ENCODE measurements around the gene FBN1.

FBN1 gene

DNA sequence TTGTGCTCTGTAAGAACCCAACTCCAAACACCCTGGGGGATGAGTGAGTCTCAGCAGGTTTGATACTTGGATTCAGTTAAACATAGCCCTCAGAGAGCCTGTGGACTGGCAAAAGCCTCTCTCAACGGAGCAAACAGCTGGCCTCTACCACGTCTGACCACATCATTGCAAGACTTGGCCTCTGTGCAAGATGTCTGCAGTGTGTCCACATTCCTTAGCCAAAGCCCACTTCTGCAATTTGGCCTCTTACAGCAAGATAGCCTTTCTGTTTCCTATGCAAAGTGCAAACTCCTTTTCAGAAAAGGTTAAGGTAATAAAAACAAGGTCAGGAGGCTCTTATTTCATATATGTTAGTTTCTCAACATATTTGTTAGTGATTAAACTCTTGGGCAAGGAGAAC lies 27.9 kb downstream of the FBN1 start:
- no peak for DNase-seq

DNA sequence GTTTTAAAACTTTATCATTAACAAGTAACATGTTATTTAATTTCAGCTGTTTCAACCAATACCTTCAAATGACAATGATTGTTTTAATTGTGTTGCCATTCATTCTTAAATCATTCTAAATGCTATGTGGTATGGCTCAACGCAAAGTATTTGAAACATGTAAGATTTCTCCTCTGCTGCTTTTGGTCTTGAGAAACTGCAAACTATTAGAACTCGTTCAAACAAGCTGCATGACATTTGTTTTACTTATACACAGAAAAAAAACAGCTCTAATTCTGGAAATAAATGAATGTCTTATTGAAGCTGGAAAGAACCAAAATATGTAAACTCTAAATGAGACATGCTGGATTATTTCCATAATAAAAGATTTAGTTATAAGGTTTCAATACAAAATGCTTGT lies 29.3 kb downstream of the FBN1 start:
- no peak for DNase-seq

DNA sequence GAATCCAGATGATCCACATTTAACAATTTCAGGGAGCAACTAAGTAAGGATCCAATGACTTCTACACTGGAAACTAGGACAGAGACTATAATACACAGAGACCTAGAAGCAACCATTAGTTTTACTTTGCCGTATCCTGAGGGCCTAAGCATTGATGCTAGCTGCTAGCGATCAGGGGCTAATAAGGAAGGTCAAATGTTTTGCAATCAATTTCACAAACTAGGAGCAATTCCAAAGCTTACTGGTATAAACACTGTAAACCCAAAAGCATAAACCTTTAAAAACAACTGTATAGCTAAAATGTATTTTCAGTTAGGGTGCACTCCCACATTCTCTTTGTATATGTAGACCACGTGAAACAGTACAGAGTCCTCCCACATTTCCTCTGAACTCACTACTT lies 31.5 kb downstream of the FBN1 start:
- no peak for DNase-seq

DNA sequence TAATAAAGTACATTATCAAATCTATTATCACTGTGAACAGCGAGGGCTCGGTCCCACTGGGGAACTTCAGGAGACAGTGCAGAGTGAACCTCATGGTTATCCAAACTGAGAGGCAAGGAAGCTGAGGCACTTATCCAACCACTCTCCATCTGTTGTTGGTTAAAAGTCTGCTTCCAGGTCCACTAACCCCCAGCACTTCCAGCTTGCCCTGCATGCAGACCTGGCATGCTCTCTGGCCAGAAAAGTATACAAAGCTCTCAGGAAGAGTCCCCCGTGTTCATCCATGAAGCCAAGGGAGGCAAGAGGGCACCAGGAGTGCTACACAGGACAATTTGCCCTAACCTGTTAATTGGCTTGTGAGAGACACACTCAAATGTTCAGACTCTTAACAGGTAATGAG lies 36.0 kb downstream of the FBN1 start:
- DNase-seq: no peak

DNA sequence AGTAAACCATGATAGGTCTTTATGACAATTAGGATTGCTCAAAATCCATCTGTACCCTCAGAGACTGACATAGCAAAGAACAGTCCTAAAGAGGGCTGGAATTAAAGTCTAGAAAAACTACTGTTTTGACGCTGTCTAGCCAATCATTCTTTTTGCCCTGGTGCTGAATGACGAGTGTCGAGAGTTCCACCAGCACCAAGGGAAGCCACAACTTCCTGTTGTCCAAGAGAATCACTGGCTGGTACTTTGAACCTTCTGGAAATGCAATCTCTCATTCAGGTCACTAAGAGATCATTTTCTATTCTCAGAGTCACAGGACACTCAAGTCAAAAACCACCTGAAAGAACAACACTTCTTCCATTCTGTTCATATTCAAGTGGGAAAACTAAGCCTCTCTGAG lies 37.7 kb downstream of the FBN1 start:
- no peak for DNase-seq

DNA sequence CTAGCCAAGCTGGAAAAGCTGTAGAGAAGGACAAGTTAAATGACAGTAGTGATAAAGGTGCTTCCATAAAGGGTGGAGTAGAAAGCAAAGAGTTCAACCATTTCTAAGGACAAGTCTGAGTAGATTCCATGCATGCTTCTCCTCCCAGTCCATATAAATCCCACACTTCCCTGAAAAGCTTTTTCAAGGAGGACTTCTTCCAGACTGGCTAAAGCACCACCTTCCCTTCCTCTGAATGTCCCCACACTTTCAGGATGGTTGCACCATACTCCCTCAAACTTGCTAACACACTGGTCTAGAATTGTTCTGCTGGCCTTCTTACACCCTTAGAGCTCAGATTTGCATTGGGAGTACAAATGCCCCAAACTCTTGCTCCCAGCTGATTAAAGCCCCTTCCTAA lies 40.9 kb downstream of the FBN1 start:
- no peak for DNase-seq

DNA sequence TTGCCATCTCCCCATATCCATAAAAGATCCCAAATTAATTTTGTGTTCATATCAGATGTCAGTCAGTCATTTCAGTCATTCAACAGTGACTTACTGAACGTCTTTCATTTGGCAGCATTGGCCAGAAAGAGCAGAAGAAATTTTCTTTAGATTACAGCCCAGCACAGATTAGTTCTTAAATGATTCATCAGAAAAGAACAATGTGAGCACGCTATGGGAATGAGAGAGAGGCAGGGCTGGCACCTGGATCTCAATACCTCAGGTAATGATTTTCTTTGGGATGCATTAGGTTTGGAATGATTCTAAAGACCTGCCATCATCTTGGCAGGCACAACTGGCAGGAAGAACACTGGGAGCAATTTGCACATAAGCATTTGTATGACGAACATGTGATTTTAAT lies 41.6 kb downstream of the FBN1 start:
- no peak for DNase-seq

DNA sequence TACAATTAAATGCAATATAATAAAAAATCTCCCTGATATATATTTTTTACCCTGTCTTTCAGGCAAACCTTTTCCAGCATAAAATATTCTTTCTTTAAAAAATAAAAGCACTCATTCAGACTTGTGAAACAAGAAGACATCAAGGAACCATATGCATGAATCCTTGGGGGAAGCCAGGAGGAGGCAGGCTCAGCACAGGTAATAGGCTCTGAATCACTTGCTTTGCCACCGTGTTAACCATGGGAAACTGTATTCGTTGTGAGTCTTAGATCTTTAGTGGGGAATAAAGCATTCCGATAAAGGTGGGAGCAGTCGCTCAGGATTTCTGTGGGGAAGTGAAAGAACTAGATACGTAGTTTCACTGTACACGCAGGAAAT lies 42.4 kb downstream of the FBN1 start:
- no peak for DNase-seq

DNA sequence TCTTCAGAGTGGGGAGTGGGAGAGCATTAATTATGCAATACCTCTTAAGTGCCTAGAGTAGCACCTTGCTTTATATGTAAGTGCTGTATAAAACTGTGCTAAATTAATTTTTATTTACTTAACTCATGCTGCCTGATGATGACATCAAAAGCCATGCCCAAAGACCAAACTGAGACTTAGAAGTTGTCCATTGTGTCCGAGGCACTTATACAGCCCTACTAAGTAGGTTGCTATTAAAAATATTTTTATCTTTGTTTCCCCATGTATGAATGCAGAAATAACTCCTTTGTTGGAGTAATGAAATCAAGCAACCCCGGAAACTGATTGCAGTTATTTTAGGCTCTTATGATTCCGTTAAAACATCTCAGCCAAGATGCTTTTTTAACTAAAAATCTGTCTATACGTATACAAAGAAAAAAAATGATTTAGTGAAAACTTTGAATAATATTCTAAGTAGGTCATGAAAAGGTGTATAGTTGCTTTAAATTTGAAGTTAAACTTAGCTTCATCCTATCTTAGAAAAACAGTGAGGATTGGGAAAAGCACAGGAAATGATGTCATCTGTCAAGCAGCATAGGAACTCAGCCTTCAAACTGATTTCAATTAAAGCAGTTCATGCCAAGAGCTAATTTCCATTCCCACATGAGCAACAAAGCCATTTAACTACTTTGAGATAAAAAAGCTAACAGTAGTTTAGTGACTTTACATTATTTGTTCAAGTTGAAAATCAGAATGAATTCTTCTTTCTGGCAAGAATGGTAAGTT lies 43.0 kb downstream of the FBN1 start:
- no peak for DNase-seq

DNA sequence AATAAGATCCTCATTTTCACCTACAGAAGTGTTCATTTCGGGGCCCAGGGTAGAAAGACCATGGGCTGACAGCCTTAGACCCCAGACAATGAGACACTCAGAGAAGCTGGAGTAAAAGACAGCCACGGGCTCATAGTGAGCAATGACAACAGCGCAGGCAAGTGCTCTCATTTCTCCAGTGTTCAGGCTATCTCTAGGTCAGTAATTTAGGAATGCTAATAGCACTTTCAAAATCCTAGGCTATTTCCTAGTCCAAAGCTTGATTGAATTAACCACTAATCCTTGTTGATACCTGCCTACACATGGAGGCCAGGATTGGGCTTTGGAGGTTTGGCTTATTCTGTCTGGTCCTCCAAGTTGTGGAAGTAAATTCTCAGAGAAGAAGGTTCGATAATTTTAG lies 44.4 kb downstream of the FBN1 start:
- DNase-seq: no peak

DNA sequence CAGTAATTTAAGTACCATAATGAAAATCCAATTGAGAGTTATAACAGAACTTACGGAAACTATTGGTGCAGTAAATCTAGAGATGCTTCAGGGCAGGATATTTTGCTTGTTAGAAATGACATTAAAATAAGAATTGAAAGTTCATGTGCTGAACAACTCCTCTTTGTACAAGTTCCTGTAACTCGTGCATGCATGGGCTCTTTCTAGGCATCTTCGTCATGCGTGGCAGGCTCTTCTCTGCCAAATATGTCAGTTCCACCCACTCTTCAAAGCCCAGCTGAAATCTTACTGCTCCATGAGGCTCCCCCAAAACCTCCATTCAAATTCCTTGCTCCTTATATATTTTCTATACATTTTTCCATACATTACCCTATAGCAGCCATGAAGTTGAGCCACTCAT lies 48.7 kb downstream of the FBN1 start:
- no peak for DNase-seq

DNA sequence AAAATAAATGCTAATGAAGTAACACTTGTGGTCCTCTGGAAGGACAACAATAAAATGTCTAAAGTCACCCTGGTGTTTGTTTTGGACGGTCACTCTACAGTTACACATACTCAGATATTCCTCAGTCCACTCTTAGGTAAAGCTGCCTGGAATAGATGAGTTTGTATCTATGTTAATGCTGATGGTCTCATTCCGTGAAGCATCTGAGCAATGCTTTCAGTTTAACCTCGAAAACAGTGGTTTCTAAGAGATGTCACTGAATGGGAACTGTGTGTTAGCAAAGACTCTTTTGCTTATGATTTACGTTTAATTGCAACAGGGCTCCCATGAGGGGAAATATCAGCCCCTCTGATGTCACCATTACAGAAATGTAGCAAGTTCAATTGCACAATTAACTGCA lies 49.1 kb downstream of the FBN1 start:
- DNase-seq: no peak

DNA sequence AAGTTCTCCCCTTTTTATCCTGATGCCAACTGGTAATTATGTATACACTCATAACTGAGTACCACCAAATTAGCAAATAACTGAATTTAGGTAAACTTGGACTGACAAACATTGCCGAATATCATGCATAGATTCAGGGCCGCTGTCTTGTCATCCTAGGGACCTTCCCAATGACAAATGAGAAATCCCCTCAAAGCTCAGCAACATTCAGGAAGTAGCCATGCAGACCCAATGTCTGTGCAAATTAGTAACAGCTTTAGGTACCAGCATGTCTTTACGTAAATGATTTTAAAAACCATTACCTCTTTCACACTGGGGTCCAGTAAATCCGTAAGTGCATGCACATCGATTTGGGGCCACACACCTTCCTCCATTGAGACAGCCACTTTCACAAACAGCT lies 49.5 kb downstream of the FBN1 start:
- DNase-seq: no peak

DNA sequence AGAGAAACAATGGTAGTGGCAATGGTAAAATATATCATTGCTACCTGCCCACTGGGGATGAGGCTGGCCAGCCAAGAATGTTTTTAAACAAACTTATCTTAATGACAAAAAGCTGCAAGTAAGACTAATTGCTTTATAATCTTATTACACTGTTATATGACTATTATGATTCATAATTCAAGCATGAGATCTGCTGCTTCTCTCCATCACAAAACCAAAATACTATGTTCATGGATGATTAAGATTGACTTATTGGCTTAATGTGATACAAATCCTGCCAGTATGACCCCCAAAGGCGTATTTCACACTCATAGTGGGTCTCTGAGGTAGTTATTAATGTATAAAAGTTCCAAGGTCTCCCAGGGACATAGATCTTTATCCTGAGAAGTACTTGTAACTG lies 52.6 kb downstream of the FBN1 start:
- DNase-seq: no peak

DNA sequence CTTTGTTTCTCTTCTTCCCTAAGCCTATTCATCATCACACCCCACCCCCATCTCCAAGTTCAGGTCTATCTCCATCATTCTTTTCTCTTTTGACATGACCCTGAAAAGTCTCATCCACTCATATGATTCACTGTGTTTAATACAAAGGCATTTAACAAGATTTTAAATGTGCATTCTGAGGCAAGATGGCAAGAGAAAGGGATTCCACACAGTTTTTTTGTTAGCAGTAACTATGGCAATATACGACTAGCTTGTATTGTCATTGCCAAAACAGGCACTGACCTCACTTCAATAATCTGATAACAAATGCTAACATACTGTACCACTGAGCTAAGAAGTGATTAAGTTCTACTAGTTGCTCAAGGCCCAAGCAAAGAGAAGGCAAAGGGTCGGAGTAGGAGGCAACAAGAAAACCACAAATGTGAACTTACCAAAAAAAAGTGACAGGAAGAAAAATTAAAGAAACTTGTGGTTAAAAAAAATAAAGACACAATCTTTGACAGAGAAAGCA lies 53.2 kb downstream of the FBN1 start:
- DNase-seq: no peak

DNA sequence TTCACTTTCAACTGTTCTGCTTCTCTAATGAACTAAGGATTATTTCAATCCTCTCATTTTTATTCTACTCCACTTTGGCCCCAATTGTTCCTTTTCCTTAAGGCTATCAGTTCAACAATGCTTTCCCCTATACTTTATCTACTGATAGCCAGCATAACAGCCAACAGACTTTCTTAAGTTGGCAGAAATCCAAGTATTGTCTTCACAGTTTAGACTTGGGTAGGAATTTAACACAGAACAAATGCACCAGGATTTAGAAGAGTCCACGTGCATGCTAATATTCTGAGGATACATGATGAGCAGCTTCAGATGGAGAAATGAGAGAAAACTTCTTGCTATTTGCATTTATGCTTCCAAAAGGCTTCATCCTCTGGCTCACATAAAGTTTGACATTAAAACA lies 54.8 kb downstream of the FBN1 start:
- no peak for DNase-seq

DNA sequence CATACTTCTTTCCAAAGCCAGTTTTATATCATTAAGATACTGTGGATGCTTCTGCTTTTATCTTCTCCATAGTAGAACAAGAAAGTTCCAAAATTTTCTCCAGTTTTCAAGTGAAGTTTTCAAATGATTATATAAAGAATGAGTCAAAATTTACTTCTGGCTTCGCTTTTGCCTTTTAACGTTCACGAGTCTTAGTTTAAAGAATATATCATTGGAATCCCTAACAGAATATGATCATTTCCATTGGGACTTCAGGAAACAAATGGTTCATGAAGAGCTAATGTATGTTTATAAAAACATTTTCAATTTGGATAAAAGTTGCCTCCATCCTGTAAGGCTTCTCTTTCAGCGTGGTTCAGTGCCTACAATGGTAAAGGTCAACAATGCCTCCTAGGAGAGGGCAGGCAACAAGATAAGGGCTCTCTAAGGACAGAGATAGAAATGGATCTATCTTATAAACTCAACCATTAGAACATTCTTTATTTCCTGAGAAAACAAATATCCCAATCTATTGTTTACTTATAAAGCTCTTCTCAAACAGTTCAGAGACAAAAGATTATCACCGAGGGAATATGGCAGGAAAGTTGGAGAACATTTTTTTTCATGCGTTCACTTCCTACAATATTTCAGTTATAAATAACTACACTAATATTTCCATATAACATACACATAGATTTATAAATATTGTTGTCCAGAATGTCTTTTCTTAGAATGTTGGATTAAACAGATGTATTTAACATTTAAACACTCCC lies 60.5 kb downstream of the FBN1 start:
- no peak for DNase-seq

DNA sequence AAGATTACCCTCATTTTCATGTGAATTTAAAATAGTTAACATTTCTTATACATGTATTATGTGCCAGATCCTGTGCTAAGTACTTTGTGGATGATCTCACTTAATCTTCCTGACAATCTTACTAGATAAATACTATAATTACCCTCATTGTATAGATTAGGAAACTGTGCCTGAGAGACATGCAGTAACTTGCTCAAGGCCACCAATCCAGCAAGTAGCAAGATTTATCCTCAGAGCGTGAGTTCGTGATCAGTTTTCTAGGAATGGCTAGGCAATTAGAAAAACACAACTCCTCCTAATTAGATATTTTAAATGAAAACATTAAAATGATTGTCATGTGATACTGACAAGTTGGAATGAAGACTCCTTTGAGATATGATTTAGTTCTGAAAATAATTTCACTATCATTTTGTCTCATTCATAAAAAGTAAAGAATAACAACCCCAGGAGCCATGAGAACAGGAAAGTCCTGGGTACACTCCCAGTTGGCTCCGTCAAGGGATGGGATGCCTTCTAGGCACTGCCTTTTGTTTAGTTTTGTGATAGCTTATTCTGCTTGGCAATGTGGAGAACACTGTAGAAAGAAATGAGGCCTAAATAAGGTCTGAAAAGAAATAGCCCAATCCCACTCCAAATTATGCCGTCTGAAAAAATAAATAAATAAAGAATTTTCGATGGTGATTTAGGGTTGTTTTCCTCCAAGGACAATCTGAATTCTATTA lies 61.3 kb downstream of the FBN1 start:
- DNase-seq: no peak

DNA sequence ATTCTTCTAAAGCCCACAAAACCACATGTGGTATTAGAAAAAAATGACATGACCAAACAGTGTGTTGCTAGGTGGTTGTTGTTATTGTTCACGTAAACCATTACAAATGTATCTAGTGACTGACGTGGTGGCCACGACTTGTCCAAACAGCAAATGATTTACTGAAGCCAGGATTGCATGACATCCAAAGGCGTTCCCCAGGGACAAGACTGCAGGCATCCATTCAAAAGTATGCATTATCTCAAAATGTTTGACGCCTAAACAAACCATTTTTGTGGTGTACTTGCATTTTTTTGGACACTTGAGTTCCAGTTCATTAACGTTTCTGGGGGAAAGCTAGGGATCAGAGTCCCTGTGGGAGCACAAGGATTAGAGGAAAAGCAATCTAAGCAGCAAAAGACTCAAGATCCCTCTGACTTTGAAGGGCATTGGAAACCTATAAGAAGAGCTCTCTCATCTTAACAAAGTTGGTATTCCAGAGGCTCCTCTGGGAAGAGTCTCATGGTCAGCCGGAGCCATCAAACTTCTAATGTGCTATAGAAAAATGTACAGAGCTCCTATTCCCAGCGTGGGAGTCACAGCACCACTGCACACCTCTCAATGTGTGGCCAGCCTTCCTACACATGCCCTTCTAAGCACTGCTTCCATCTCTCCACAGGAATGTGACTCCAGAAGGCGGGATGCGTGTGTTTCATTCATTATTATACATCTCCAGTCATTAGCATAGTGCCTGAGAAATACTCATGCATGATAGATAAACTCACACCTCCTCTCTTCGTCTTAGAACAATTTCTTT lies 62.9 kb downstream of the FBN1 start:
- DNase-seq: no peak

DNA sequence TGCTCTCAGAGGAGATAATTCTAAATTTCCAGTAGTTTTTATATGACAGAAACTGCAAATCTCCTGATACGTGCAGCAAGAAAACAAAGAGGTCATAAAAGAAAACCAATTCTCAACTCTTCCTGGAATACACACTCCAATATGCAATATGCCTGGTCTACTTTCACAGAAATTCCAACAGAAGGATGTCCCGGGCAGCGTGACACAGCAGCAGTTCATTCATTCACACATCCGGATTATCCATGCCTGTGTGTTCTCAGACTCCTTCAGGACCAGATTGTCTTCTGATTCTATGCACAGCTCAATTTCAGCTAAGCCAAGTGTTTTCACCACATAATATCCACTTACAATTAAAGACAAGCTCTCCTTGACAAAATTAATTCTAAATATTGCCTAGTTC lies 64.3 kb downstream of the FBN1 start:
- DNase-seq: no peak

DNA sequence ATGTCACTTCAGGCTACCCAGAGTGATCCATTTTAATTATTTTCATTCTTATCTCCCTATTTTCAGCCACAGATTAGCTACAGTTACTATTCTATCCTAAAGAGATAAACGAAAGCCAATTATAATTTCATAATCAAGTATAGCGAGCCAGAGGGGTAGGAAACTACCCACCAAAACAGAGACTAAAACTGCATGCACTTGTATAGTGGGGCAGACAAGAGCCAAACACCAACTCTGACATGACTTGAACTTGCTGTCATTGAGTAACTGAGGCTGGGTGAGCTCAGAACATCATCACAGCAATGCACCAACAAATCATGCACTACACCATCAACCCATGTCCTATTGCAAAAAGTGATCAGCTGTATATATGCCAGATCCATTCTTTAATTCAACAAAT lies 64.8 kb downstream of the FBN1 start:
- no peak for DNase-seq

DNA sequence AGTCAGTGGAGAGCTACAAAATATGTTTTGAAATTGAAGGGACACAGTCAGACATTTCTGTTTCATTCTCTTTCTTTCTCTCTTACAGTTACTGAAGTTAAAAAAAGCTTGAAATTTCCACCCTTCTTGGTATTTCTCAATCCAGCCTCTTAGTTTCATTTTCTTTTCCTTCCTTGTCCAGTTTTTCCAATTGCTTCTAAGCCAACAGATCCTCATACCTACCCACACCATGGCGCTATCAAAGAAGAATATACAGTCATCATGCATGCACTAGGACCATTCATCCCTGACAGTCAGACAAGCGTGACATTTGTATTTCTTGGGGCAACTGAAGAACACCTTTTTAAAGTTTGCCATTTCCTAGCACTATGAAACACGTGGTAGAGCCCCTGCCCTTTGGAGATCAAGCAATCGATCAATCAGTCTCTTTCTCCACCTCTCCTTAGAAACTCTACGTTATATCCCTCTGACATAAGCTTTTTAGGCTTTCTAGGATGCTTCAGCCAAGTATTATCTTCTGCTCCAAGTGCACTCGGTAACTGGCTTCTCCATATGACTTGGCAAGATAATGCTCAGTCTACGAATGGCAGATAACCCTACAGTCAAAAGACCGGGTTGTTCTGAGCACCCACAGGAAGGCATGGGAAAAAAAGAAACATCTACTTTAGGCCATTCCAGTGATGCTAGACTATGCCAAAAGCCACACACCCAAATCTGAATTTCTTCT lies 65.4 kb downstream of the FBN1 start:
- DNase-seq: no peak
